Natural killer cell treated with Interleukin-12 subunit alpha and Interleukin-12 subunit beta and Interleukin-15 and Interleukin-18, amount 100 ng/mL, for 72 hours (primary cell): ENCODE measurements around the gene SH3PXD2B. TPM values are rescaled to one million over a fixed set of nuclear protein-coding genes. Genes with fewer than 3 reads are reported as not detected.

Experiments used
- ATAC-seq, 2 donors: fragments of 150-1000 bp; cut with Tn5 transposase in 1 of 2; sonication (Bioruptor Pico), chemical (Tn5 transposase) in 1 of 2; 2 replicates each; pipeline ENCODE4 v1.10.0; 2021
- DNase-seq: peaks from one replicate; pipeline ENCODE4 v3.0.0; 2022; ENCODE audit warnings: low spot score
- H3K27ac Mint-ChIP-seq, 2 donors: 1 replicate in 1 of 2; 2 replicates in 1 of 2; pipeline ENCODE4 v1.8.0; 2022; ENCODE audit warnings: mixed read lengths in 2 of 2, mild to moderate bottlenecking in 1 of 2, moderate library complexity in 1 of 2
- H3K27me3 Mint-ChIP-seq, 2 donors: 1 replicate in 1 of 2; 2 replicates in 1 of 2; pipeline ENCODE4 v1.8.0; 2022; ENCODE audit warnings: mixed read lengths in 2 of 2
- H3K36me3 Mint-ChIP-seq: one replicate; pipeline ENCODE4 v1.8.0; 2022; ENCODE audit warnings: mixed read lengths
- H3K4me1 Mint-ChIP-seq, 2 donors: 1 replicate in 1 of 2; 2 replicates in 1 of 2; pipeline ENCODE4 v1.8.0; 2022; ENCODE audit warnings: low read depth in 2 of 2, mixed read lengths in 2 of 2, mild to moderate bottlenecking in 1 of 2
- H3K4me3 Mint-ChIP-seq: one replicate; pipeline ENCODE4 v1.8.0; 2022; ENCODE audit warnings: mixed read lengths
- H3K9me3 Mint-ChIP-seq: 2 replicates; pipeline ENCODE4 v1.8.0; 2022; ENCODE audit warnings: mixed read lengths
- total RNA-seq, 2 donors: library from RNA; stranded (reverse); gene quantifications; one replicate each; pipeline ENCODE4 v1.2.3, GENCODE V29; 2022

Gene SH3PXD2B
- total RNA-seq, 2 donors from 2014 or later = 0.08 to 0.33 TPM

- H3K4me3 Mint-ChIP-seq = no peak overlapping the region
- ATAC-seq = no peak
Observed at GRCh38 chr5:172433071-172433470, 21.3 kb downstream of the SH3PXD2B start.

GRCh38 chr5:172430354-172430753 lies 24.0 kb downstream of the SH3PXD2B start:
- Mint-ChIP-seq H3K27me3 (peaks cover 12 to 15% of the 10 kb centered on the region in 2 donors), H3K36me3 (no peaks in the 10 kb centered on the region), H3K27ac (no peak overlapping the region), H3K9me3 (no peaks in the 10 kb centered on the region), H3K4me1 (no peaks in the 10 kb centered on the region), H3K4me3 (no peak overlapping the region)
- DNase-seq = no peak
- no peak for ATAC-seq

More at GRCh38 chr5:172433071-172433470, 21.3 kb downstream of the SH3PXD2B start:
- DNase-seq = no peak
- H3K36me3 Mint-ChIP-seq = no peaks in the 10 kb centered on the region
- H3K4me1 Mint-ChIP-seq = no peaks in the 10 kb centered on the region
- H3K27ac Mint-ChIP-seq = no peak overlapping the region
- H3K9me3 Mint-ChIP-seq = no peaks in the 10 kb centered on the region
- H3K27me3 Mint-ChIP-seq = no peaks in the 10 kb centered on the region

- no peak for ATAC-seq
- Mint-ChIP-seq H3K4me1 (no peaks in the 10 kb centered on the region), H3K27me3 (peaks cover 17 to 22% of the 10 kb centered on the region in 2 donors), H3K9me3 (no peaks in the 10 kb centered on the region), H3K4me3 (no peak overlapping the region), H3K27ac (no peak overlapping the region), H3K36me3 (no peaks in the 10 kb centered on the region)
- no peak for DNase-seq
Observed at GRCh38 chr5:172429201-172429940, 25.0 kb downstream of the SH3PXD2B start.

- ATAC-seq (no peak), DNase-seq (no peak)
- no peaks in the 10 kb centered on the region for H3K9me3 Mint-ChIP-seq
- no peak overlapping the region for H3K4me3 Mint-ChIP-seq
- H3K27ac Mint-ChIP-seq = no peak overlapping the region
- H3K27me3 Mint-ChIP-seq = peaks cover 21 to 26% of the 10 kb centered on the region in 2 donors
- H3K4me1 Mint-ChIP-seq = no peaks in the 10 kb centered on the region
- no peaks in the 10 kb centered on the region for H3K36me3 Mint-ChIP-seq
Observed at GRCh38 chr5:172428224-172429166, 25.8 kb downstream of the SH3PXD2B start.

GRCh38 chr5:172427202-172427601 lies 27.1 kb downstream of the SH3PXD2B start:
- Mint-ChIP-seq H3K27ac (no peak overlapping the region), H3K27me3 (peaks cover 23 to 26% of the 10 kb centered on the region in 2 donors), H3K9me3 (no peaks in the 10 kb centered on the region), H3K36me3 (no peaks in the 10 kb centered on the region), H3K4me3 (no peak overlapping the region), H3K4me1 (no peaks in the 10 kb centered on the region)
- DNase-seq (no peak), ATAC-seq (no peak)

- DNase-seq (no peak), ATAC-seq (no peak)
- Mint-ChIP-seq H3K27ac (no peak overlapping the region), H3K27me3 (peaks cover 23 to 32% of the 10 kb centered on the region in 2 donors), H3K9me3 (no peaks in the 10 kb centered on the region), H3K36me3 (no peaks in the 10 kb centered on the region), H3K4me3 (no peak overlapping the region), H3K4me1 (no peaks in the 10 kb centered on the region)
Observed at GRCh38 chr5:172426086-172426485, 28.2 kb downstream of the SH3PXD2B start.

- Mint-ChIP-seq H3K36me3 (no peaks in the 10 kb centered on the region), H3K27me3 (peaks cover 23 to 33% of the 10 kb centered on the region in 2 donors), H3K9me3 (no peaks in the 10 kb centered on the region), H3K27ac (no peak overlapping the region), H3K4me1 (no peaks in the 10 kb centered on the region), H3K4me3 (no peak overlapping the region)
- DNase-seq (no peak), ATAC-seq (no peak)
Observed at GRCh38 chr5:172425402-172425801, 28.9 kb downstream of the SH3PXD2B start.

- Mint-ChIP-seq H3K4me3 (no peak overlapping the region), H3K36me3 (no peaks in the 10 kb centered on the region), H3K4me1 (no peaks in the 10 kb centered on the region), H3K9me3 (no peaks in the 10 kb centered on the region), H3K27me3 (peaks cover 23 to 33% of the 10 kb centered on the region in 2 donors), H3K27ac (no peak overlapping the region)
- ATAC-seq = no peak
- no peak for DNase-seq
Observed at GRCh38 chr5:172424808-172425207, 29.5 kb downstream of the SH3PXD2B start.

- peaks cover 23 to 33% of the 10 kb centered on the region in 2 donors for H3K27me3 Mint-ChIP-seq
- no peak overlapping the region for H3K4me3 Mint-ChIP-seq
- DNase-seq = no peak
- no peak for ATAC-seq
- no peaks in the 10 kb centered on the region for H3K9me3 Mint-ChIP-seq
- no peaks in the 10 kb centered on the region for H3K36me3 Mint-ChIP-seq
- H3K4me1 Mint-ChIP-seq = no peaks in the 10 kb centered on the region
- H3K27ac Mint-ChIP-seq = no peak overlapping the region
Observed at GRCh38 chr5:172424111-172424490, 30.2 kb downstream of the SH3PXD2B start.

- Mint-ChIP-seq H3K36me3 (no peaks in the 10 kb centered on the region), H3K4me3 (no peak overlapping the region), H3K9me3 (no peaks in the 10 kb centered on the region), H3K4me1 (no peaks in the 10 kb centered on the region), H3K27ac (no peak overlapping the region), H3K27me3 (peaks cover 23 to 33% of the 10 kb centered on the region in 2 donors)
- ATAC-seq = no peak
- no peak for DNase-seq
Observed at GRCh38 chr5:172423379-172424110, 30.8 kb downstream of the SH3PXD2B start.

- ATAC-seq = no peak
- Mint-ChIP-seq H3K9me3 (no peaks in the 10 kb centered on the region), H3K27me3 (peaks cover 20 to 31% of the 10 kb centered on the region in 2 donors), H3K4me1 (no peaks in the 10 kb centered on the region), H3K4me3 (no peak overlapping the region), H3K27ac (no peak overlapping the region), H3K36me3 (no peaks in the 10 kb centered on the region)
- DNase-seq = no peak
Observed at GRCh38 chr5:172422255-172422654, 32.1 kb downstream of the SH3PXD2B start.

- ATAC-seq = no peak
Observed at GRCh38 chr5:172421020-172421419, 33.3 kb downstream of the SH3PXD2B start.

GRCh38 chr5:172420235-172420939 lies 33.9 kb downstream of the SH3PXD2B start:
- Mint-ChIP-seq H3K36me3 (no peaks in the 10 kb centered on the region), H3K4me1 (no peaks in the 10 kb centered on the region), H3K27me3 (peaks cover 11 to 18% of the 10 kb centered on the region in 2 donors), H3K4me3 (no peak overlapping the region), H3K9me3 (no peaks in the 10 kb centered on the region), H3K27ac (no peak overlapping the region)
- DNase-seq (no peak), ATAC-seq (no peak)

More at GRCh38 chr5:172421020-172421419, 33.3 kb downstream of the SH3PXD2B start:
- no peak overlapping the region for H3K27ac Mint-ChIP-seq
- peaks cover 14 to 23% of the 10 kb centered on the region in 2 donors for H3K27me3 Mint-ChIP-seq
- no peak overlapping the region for H3K4me3 Mint-ChIP-seq
- no peaks in the 10 kb centered on the region for H3K36me3 Mint-ChIP-seq
- no peaks in the 10 kb centered on the region for H3K9me3 Mint-ChIP-seq
- DNase-seq = no peak
- no peaks in the 10 kb centered on the region for H3K4me1 Mint-ChIP-seq
